ENCODE measurements around the gene MZF1. TPM values are rescaled to one million over a fixed set of nuclear protein-coding genes. Genes with fewer than 3 reads are reported as not detected.

The MZF1 gene
- total RNA-seq, 2 donors from 2014 or later: 47.5 to 67.3 TPM

DNA sequence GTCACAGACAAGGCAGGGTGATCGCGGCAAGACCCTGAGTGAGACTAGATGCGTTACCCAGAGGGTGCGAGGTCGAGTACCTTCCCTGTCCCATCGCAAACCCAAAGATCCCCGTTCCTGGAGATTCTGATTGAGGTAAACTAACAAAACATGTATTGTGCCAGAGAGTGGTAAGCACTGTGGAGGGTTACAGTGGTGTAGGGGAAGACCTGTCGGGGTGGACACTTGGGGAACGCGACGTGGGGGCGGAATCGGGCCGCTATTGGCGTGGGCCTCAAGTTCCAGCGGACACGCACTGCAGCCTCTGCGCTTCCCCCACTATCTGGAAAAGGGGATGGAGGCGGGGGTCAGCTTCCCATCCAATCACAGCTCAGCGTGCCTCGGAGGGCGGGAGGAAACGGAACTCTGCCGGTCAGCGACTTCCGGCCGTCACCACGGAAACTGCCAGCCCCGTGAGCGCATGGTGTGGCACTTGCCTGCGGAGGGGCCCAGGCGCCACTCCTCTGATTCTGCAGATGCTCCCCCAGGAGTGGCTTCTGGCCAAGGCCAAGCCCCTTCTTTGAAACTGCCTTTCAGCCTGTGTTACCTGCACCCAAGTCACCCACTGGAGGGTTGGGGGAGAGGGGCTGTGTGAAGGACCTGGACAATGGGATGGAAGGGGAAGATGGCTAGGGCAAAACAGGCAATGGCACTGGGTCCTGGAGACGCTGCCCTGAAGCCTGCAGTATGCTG is 13.7 kb downstream of the MZF1 start:
- peak; percentile 87 for DNase-seq (ENCODE audit: low spot score)
- Histone ChIP-seq H3K4me1 (replicated peaks) (peaks cover 20% of the 10 kb centered on the region), H3K4me3 (peak overlapping the region; percentile 76 to 81), H3K27ac (peak overlapping the region; percentile 100), H3K36me3 (no peaks in the 10 kb centered on the region), H3K9me3 (no peaks in the 10 kb centered on the region), H3K27me3 (replicated peaks; ENCODE audit: insufficient read depth) (no peaks in the 10 kb centered on the region)
- WGBS: 2% methylated on average over 31 of the region's 33 CpGs
- intact Hi-C loops (cut with DNase I): loop anchor here (2.0 kb wide), 1 partner anchor 13 kb away; the partner anchor contains the start of gene MZF1
- peak; percentile 76 for TF ChIP-seq POLR2AphosphoS5 (IDR thresholded peaks at IDR 0.05)
- no peak for TF ChIP-seq POLR2A (IDR thresholded peaks at IDR 0.05)

DNA sequence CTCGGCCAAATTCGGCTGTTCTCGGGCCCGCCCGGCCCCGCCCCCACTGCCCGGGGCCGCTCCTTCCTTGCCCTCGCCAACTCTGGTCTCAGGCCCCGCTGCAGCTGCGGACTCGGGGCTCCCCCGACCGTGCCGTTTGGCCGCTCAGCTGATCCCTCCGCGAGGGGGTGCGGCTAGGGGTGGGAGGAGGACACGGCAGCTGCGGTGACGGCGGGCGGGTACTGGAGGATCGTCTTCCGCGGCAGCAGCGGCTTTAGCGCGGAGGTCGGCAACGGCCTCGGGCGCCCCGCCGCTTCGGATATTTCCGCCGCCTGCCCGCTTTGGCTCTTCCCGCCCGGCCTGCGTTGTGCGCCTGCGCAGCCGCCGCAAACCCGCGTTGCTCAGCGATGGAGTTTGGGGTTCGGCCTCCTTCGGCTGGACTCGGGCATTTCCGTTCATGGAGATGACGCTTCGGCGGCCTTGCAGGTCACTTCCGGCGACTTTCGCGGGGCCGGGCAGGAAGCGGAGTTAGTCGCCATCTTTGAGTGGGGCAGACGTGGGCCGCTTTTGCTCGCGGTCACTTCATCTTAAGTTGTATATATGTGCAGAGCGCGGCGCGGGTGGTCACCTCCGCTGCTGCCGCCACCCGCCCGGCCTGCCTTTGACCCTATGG is 14.4 kb downstream of the MZF1 start:
- peak overlapping the region; percentile 76 to 81 for H3K4me3 ChIP-seq
- TF ChIP-seq POLR2AphosphoS5 (IDR thresholded peaks at IDR 0.05) (peak; percentile 88), POLR2A (IDR thresholded peaks at IDR 0.05) (peak; percentile 27)
- TF ChIP-seq, protein P1, sequence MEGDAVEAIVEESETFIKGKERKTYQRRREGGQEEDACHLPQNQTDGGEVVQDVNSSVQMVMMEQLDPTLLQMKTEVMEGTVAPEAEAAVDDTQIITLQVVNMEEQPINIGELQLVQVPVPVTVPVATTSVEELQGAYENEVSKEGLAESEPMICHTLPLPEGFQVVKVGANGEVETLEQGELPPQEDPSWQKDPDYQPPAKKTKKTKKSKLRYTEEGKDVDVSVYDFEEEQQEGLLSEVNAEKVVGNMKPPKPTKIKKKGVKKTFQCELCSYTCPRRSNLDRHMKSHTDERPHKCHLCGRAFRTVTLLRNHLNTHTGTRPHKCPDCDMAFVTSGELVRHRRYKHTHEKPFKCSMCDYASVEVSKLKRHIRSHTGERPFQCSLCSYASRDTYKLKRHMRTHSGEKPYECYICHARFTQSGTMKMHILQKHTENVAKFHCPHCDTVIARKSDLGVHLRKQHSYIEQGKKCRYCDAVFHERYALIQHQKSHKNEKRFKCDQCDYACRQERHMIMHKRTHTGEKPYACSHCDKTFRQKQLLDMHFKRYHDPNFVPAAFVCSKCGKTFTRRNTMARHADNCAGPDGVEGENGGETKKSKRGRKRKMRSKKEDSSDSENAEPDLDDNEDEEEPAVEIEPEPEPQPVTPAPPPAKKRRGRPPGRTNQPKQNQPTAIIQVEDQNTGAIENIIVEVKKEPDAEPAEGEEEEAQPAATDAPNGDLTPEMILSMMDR (IDR thresholded peaks at IDR 0.05): no peak
- intact Hi-C loops (cut with DNase I): loop anchor here (2.0 kb wide), 1 partner anchor 14 kb away; the partner anchor contains the start of gene MZF1
- WGBS: 0% methylated on average over 72 of the region's 76 CpGs
- H3K36me3 ChIP-seq: no peaks in the 10 kb centered on the region
- H3K4me1 ChIP-seq (replicated peaks): peaks cover 23% of the 10 kb centered on the region
- H3K9me3 ChIP-seq: no peaks in the 10 kb centered on the region
- peak overlapping the region; percentile 100 for H3K27ac ChIP-seq
- DNase-seq (ENCODE audit: low spot score): peak; percentile 98
- no peaks in the 10 kb centered on the region for H3K27me3 ChIP-seq (replicated peaks; ENCODE audit: insufficient read depth)

DNA sequence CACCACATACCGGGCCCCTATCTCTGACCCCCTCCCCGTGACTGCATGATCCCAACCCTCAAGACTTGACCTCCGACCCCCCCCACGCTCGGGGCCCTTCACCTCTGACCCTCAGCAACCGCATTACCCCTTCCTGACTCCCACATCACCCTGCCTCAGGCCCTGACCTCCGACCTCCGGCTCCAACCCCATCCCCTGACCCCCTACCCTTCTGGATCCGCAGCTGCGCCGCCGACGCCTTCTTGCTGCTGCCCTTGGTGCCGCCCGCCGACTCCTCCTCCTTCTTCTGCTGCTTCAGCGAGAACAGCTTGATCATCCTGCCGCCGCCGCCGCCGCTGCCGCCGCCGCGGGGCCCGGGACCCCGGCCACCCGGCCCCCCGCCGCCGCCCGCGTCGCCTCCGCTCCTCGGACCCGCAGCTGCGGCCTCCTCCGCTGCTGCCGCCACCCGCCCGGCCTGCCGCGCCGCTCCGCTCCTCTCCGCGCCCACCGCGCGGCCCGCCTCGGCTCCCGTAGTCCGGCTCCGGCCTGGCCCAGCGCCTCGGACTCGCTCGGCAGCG is 15.0 kb downstream of the MZF1 start, which contains the start of gene UBE2M:
Gene UBE2M, minus strand, starts transcription at position 546 of the 557 bp plus-strand sequence. Its CDS starts 230 bp downstream, at position 316.
- H3K9me3 ChIP-seq: no peaks in the 10 kb centered on the region
- TF ChIP-seq POLR2A (IDR thresholded peaks at IDR 0.05): no peak
- TF ChIP-seq POLR2AphosphoS5 (IDR thresholded peaks at IDR 0.05): no peak
- TF ChIP-seq, protein P1 (IDR thresholded peaks at IDR 0.05): no peak
- H3K36me3 ChIP-seq: no peaks in the 10 kb centered on the region
- intact Hi-C loops (cut with DNase I): loop anchor here (2.0 kb wide), 1 partner anchor 15 kb away; the partner anchor contains the start of gene MZF1
- peak within 1 kb of the TSS; percentile 76 to 81 for H3K4me3 ChIP-seq
- no peaks in the 10 kb centered on the region for H3K27me3 ChIP-seq (replicated peaks; ENCODE audit: insufficient read depth)
- WGBS: 2% methylated on average over 58 of the region's 62 CpGs
- H3K4me1 ChIP-seq (replicated peaks): peaks cover 23% of the 10 kb centered on the region
- DNase-seq (ENCODE audit: low spot score): peak; percentile 35
- peak within 1 kb of the TSS; percentile 100 for H3K27ac ChIP-seq

DNA sequence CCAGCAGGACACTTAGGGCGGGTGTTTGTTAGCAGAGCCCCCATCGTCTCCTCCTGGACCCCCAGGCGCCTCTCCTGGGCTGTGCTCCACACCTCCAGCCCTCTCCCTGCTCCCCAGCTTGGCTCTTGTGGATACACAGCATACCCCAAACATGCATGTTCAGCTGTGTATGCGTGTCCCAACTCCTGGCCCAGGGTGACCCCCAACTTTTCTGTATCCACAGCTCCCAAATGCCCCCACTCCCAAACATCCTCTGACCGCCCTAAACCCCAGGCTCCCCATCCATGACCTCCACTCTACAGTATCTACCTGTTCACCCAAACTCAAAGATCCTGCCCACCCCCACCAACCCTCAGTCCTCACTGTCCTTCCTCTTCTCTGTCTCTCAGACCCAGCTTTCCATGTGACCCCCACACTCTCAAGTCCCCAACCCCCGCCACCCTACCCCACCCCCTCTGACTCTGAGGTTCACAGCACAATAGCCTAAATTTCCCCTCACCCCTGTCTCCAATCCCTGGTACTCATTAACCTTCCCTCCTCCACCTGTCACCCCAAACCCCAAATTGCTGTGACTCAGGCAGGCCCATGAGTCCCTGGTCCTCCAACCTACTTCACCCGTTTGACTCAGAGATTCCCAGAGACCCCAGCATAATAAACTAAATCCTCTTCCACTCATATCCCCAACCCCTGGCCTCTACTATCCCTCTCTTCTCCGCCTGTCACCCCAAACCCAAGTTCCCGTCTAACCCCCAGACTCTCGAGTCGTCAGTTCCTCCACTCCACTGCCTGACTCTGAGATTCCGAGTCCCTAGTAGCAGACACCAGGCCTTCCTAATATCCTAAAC is 15.7 kb downstream of the MZF1 start:
- intact Hi-C loops (cut with DNase I): loop anchor here (2.0 kb wide), 1 partner anchor 15 kb away; the partner anchor contains the start of gene MZF1
- peaks cover 20% of the 10 kb centered on the region for H3K4me1 ChIP-seq (replicated peaks)
- peak overlapping the region; percentile 100 for H3K27ac ChIP-seq
- H3K36me3 ChIP-seq: no peaks in the 10 kb centered on the region
- no peaks in the 10 kb centered on the region for H3K27me3 ChIP-seq (replicated peaks; ENCODE audit: insufficient read depth)
- no peak for DNase-seq (ENCODE audit: low spot score)
- TF ChIP-seq POLR2AphosphoS5 (IDR thresholded peaks at IDR 0.05): no peak
- TF ChIP-seq POLR2A (IDR thresholded peaks at IDR 0.05): no peak
- TF ChIP-seq, protein P1 (IDR thresholded peaks at IDR 0.05): no peak
- no peaks in the 10 kb centered on the region for H3K9me3 ChIP-seq
- peak overlapping the region; percentile 76 to 81 for H3K4me3 ChIP-seq
- WGBS: 30% methylated on average over 12 of the region's 12 CpGs

Data from prostate gland (tissue), 2 donors.